ENCODE measurements around the gene CTNNA2.
"Not testable (repeated sequence)": the region's sequence is repeated elsewhere in the genome, so short reads cannot be mapped to it uniquely, and the experiment has no call there.

The CTNNA2 gene

DNA sequence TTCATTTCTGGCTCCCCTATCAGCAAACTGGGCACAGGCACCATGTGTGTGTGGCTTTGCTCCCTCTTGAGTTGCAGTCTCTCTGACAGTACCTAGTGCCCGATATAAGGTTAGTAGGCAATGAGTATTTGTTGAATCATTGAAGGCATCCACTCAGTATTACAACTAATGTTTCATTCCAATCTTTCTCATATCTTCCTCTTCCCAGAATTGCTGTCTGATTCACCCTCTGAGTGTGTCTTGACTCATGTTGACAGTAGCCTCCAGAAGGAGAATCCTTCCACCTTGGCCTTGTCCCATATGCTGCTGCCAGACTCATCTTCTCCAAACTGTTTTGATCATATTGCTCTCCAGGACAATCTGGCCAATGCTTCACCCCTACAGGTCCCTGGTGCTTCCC, 589.2 kb downstream of the CTNNA2 start:
- DNase-seq = no peak

- DNase-seq = no peak
These were observed 592.3 kb downstream of the CTNNA2 start for GRCh38 chr2:80105015-80105640.

GRCh38 chr2:80111185-80111584, 598.3 kb downstream of the CTNNA2 start:
- no peak for DNase-seq

GRCh38 chr2:80112790-80113189, 599.9 kb downstream of the CTNNA2 start:
- no peak for DNase-seq

DNA sequence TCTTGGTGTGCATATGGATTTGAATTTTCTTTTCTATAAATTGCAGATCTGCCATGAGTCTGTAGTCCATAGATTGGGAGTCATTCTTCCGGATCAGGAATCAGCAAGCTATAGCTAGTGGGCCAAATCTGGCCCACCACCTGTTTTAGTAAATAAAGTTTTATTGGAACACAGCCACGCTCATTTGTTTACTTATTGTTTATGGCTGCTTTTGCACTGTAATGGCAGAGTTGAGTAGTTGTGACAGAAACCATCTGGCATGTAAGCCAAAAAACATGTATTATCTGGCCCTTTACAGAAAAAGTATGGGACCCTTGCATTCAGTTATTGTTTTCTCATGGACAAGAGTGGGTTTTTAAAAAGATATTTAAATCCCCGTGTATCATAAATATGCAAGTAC, 600.5 kb downstream of the CTNNA2 start:
- DNase-seq = no peak

DNA sequence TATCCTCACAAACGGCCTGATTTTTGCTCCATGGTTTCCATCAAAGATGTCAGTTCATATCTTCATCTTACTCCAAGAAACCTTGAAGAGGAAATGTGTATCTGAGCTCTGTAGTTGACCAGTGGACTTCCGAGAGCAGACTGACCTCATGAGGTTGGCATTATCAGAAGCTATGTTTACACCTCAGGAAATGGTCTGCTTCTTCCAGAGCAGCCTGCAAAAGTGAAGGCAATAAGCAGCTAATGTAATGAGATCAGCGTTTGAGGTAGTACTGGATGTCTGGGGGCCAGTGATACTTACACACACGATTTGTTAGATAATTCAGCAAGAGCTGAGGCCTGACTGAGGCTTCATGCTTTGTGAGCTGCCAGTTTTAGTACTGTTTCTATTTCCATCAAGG, 602.0 kb downstream of the CTNNA2 start:
- DNase-seq = no peak

DNA sequence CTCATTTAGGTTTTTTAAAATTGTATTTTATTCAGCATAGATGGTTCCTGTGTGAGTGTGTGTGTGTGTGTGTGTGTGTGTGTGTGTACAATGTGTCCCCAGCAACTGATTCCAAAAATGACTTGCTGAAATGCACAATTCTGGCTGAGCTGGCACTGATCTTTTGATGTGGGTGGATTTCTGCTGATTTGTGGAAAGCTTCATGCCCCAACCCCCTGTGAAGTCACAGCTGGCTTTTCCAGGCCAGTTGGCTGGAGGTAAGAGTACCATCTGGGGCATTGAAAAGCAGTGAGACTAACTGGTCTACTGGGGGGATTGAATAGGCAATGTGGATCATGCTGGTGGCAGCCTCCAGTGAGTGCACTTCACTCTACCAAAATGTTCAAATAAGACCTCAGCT, 604.5 kb downstream of the CTNNA2 start:
- DNase-seq = no peak

DNA sequence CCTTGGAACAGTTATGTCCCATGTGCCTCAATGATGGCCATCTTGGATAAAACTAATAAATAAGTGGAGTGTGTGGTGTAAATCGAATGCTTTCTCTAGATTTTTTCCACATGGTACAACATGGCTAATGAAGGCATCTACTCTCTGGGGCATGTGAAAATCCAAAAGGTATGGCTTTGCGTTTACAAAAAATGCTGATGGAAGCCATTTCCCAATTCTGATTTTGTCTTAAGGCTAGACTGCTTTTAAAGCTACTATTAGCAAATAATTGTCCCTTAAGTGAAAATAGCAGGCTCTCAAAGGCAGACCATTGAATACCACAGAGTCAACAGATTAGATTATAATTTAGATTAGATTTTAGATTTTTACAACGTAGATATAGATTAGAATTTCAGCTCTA, 608.0 kb downstream of the CTNNA2 start:
- no peak for DNase-seq

DNA sequence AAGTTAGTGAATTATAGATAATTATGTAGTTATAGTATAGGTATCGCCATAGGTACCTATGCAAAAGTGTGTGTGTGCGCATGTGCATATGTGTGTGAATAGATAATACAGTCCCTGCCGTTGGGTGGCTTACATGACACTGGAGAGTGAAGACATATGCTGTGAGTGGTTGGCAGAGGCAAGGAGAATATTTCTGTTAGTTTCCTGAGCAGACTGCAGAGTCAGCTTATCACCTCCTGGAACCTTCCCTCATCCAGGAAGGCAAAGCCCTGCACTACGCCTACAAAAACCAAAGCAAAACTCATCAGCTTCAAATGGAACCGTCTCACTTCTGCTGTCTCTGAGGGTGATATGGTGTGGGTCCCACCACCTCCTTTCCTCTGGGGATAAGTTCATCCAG, 609.8 kb downstream of the CTNNA2 start:
- no peak for DNase-seq

GRCh38 chr2:80126596-80127189, 613.8 kb downstream of the CTNNA2 start:
- DNase-seq = no peak

- no peak for DNase-seq
These were observed 615.2 kb downstream of the CTNNA2 start for GRCh38 chr2:80128080-80128479.

- DNase-seq = no peak
These were observed 619.4 kb downstream of the CTNNA2 start for GRCh38 chr2:80132281-80132680.

GRCh38 chr2:80135001-80135400, 622.1 kb downstream of the CTNNA2 start:
- DNase-seq = no peak

DNA sequence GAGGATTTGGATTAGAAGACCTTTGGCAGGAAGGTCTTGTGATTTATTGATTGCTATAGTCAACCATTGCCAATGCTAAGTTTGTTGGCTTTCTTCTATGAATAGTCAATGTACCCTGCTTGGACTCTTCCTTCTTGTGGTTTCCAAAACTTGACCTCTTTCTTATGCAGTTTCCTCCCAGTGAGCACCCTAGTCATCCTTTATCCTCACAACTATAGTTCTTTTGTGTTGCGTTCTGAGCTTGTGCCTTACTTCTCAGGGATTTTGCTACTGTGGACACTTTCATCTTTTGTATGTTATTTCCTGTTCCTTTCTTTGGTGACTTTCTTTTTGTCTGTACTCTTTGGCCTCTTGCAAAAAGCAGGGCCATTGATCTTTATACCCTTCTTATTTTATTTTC, 623.5 kb downstream of the CTNNA2 start:
- no peak for DNase-seq

- no peak for DNase-seq
These were observed 626.1 kb downstream of the CTNNA2 start for GRCh38 chr2:80139001-80139400.

DNA sequence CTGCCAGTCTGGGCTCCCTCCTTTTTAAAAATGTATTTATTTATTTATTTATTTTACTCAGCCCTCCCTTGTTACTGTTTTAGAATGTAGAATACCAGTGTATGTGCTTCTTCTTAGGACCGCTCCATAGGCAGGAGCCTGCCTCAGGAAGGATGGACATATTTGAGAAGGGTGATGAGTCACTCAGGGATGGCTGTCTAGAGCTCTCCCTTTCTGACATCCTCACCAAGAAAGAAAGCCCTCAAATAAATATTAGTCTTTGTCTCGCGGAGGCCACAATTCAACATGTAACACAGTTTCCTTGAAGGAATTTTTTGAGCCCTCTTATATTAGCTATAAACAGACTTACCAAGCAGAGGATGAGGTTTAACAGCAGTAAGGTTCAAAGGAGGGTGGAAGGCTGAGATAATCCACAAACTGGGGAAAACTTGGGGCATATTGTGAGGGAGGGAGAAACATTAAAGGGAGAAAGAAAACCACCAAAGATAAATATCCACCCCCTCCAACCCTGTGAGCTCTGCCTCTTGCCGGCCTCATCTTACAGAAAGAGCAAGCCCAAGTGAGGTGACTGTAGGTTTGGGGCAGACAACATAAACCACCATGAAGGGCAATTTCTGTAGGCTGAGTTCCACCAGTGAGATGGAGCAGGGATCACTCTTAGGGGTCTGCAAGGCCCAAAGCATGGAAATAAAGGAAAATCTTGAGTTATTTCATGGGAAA, 628.3 kb downstream of the CTNNA2 start:
- DNase-seq = no peak

GRCh38 chr2:80145499-80145898, 632.6 kb downstream of the CTNNA2 start:
- no peak for DNase-seq

DNA sequence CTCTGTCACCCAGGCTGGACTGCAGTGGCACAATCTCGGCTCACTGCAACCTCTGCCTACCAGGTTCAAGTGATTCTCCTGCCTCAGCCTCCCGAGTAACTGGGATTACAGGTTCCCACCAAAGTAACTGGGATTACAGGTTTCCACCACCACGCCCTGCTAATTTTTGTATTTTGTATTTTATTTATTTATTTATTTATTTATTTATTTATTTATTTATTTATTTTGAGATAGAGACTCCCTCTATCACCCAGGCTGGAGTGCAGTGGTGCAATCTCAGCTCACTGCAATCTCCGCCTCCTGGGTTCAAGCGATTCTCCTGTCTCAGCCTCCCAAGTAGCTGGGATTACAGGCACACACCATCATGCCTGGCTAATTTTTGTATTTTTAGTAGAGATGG, 633.9 kb downstream of the CTNNA2 start:
- DNase-seq = not testable (repeated sequence)

DNA sequence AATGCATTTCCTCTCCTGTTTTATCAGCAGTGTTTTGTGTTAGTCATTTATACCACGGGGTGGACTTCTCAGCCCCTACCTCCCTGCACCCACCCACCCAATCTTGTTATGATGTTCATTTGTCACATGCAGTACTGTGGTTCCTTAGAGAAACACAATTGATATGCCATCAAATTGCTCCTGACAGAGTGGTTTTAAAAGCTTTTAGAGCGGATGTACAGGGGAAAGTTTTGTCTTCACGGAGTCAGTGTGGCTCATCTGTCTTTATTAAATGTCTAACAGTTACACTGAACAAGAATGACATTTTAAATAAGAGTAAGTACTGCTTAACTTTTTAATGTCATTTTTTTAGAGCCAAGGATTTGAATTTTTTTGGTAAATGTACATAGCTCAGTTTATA, 634.8 kb downstream of the CTNNA2 start:
- no peak for DNase-seq

DNA sequence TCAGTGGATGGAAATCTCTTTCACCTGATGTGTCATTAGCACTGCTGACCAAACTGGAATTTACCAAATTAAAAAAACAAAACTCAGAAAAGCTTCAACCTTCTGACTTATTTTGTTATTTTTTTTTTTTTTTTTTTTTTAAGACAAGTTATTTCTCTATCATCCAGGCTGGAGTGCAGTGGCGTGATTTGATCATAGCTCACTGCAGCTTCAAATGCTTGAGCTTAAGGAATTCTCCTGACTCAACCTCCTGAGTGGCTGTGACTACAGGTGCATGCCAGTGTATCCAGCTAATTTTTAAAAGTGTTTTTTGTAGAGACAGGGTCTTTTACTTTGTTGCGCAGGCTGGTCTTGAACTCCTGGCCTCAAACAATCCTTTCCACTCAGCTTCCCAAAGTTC, 636.1 kb downstream of the CTNNA2 start:
- DNase-seq = no peak

DNA sequence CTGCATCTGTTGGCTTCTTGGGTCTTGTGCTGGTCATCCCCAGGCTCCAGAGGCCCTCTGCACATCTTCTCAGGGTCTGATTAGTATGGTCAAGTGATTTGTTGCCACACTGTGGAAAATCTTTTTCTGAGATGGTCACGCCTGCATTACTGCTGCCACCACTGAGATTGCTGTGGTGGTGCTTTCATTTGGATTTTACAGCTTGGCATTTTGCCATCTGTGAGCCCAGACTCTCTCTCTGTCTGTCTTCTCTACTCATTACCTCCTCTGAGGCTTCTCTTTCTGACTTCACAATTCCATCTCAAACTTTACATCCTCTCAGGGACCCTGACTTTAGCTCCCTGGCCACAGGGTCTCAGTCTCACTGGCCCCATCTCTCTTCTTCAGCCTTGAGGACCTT, 637.1 kb downstream of the CTNNA2 start:
- DNase-seq = no peak

GRCh38 chr2:80151248-80151647, 638.4 kb downstream of the CTNNA2 start:
- no peak for DNase-seq

GRCh38 chr2:80151651-80152050, 638.8 kb downstream of the CTNNA2 start:
- DNase-seq = no peak

GRCh38 chr2:80153151-80153550, 640.3 kb downstream of the CTNNA2 start:
- no peak for DNase-seq

DNA sequence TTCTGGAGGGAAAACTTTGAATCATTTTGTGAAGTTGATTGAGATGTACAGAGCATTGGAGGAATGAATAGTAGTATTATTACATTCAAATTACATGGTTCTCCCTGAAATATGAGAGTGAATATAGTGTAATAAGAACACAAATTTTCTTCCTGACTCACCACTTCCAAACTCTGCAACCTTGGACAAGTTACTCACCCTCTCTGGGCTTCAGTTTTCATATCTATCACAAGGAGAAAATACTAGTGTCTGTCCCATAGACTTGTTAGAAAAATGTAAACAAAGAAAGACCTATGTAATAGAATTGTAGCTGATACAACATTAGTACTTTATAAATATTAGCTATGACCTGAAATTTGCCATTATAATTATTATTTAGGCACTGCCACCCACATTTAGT, 640.9 kb downstream of the CTNNA2 start:
- DNase-seq = no peak
